Osteocyte (in vitro differentiated cells): ENCODE data around the gene GTF3C1. TPM values are rescaled to one million over a fixed set of nuclear protein-coding genes. Genes with fewer than 3 reads are reported as not detected.

Experiments used
- DNase-seq: peaks from one replicate; pipeline ENCODE4 v3.0.0; 2021; ENCODE audit warnings: mixed read lengths; ENCODE audit not compliant: unreplicated experiment; ENCODE audit errors: extremely low spot score
- H3K27ac Mint-ChIP-seq: one replicate; pipeline ENCODE4 v1.8.0; 2021; ENCODE audit warnings: mild to moderate bottlenecking, mixed read lengths; ENCODE audit not compliant: unreplicated experiment
- H3K27me3 Mint-ChIP-seq: one replicate; pipeline ENCODE4 v1.8.0; 2021; ENCODE audit warnings: mixed read lengths; ENCODE audit not compliant: unreplicated experiment
- H3K36me3 Mint-ChIP-seq: one replicate; pipeline ENCODE4 v1.8.0; 2021; ENCODE audit warnings: mixed read lengths; ENCODE audit not compliant: unreplicated experiment
- H3K4me1 Mint-ChIP-seq: one replicate; pipeline ENCODE4 v1.8.0; 2021; ENCODE audit warnings: mixed read lengths; ENCODE audit not compliant: unreplicated experiment
- H3K4me3 Mint-ChIP-seq: one replicate; pipeline ENCODE4 v1.8.0; 2021; ENCODE audit warnings: mild to moderate bottlenecking, moderate library complexity, mixed read lengths; ENCODE audit not compliant: unreplicated experiment
- H3K9me3 Mint-ChIP-seq: one replicate; pipeline ENCODE4 v1.8.0; 2021; ENCODE audit warnings: mixed read lengths; ENCODE audit not compliant: unreplicated experiment
- CTCF ChIP-seq: fragments of 200-600 bp; sonication (generic); IDR thresholded peaks from 2 replicates; pipeline ENCODE4 v1.5.0; 2021; ENCODE audit warnings: antibody characterized with exemption, mild to moderate bottlenecking, moderate library complexity
- long read RNA-seq: library from polyadenylated mRNA; unstranded; transcript quantifications from one replicate; pipeline ENCODE4 v2.0.0, GENCODE V29; 2021
- total RNA-seq: library from RNA; stranded (reverse); gene quantifications from 2 replicates; pipeline ENCODE4 v1.2.1, GENCODE V29; 2021

The GTF3C1 gene
- total RNA-seq = 90.4 and 92.3 TPM in 2 replicates
- long read RNA-seq, partial matches to known transcripts = 143 of 146 reads
- long read RNA-seq, other reads (novel, unspliced or antisense) = 3 of 146 reads

GRCh38 chr16:27549746-27550581, at the start of gene GTF3C1, which contains the start of gene KATNIP:
Gene GTF3C1, minus strand, starts transcription at chr16:27549913. Its CDS starts 23 bp downstream, at chr16:27549890.
Gene KATNIP, plus strand, starts transcription at chr16:27550144. Its CDS starts 27 bp downstream, at chr16:27550171.
- H3K4me1 Mint-ChIP-seq = peaks cover 33% of the 10 kb centered on the region
- peak; percentile 100 for DNase-seq
- H3K36me3 Mint-ChIP-seq = peaks cover 9% of the 10 kb centered on the region
- peak within 1 kb of the TSS; percentile 99 for H3K27ac Mint-ChIP-seq
- H3K4me3 Mint-ChIP-seq = peak within 1 kb of the TSS; percentile 98
- TF ChIP-seq CTCF = no peak
- H3K9me3 Mint-ChIP-seq = no peaks in the 10 kb centered on the region
- H3K27me3 Mint-ChIP-seq = no peaks in the 10 kb centered on the region

- H3K4me1 Mint-ChIP-seq = no peaks in the 10 kb centered on the region
- peaks cover 3% of the 10 kb centered on the region for H3K36me3 Mint-ChIP-seq
These were observed 49.3 kb upstream of the GTF3C1 start for GRCh38 chr16:27598931-27599565.

GRCh38 chr16:27598220-27598619, 48.5 kb upstream of the GTF3C1 start:
- H3K36me3 Mint-ChIP-seq = peaks cover 3% of the 10 kb centered on the region
- H3K27me3 Mint-ChIP-seq = no peaks in the 10 kb centered on the region
- no peaks in the 10 kb centered on the region for H3K4me1 Mint-ChIP-seq
- DNase-seq = no peak
- no peak for TF ChIP-seq CTCF
- H3K4me3 Mint-ChIP-seq = no peak overlapping the region
- no peak overlapping the region for H3K27ac Mint-ChIP-seq
- no peaks in the 10 kb centered on the region for H3K9me3 Mint-ChIP-seq

More at GRCh38 chr16:27598931-27599565, 49.3 kb upstream of the GTF3C1 start:
- no peak for DNase-seq
- Mint-ChIP-seq H3K27me3 (no peaks in the 10 kb centered on the region), H3K27ac (no peak overlapping the region), H3K9me3 (no peaks in the 10 kb centered on the region), H3K4me3 (no peak overlapping the region)
- TF ChIP-seq CTCF = no peak

GRCh38 chr16:27597361-27597760, 47.6 kb upstream of the GTF3C1 start:
- H3K9me3 Mint-ChIP-seq = no peaks in the 10 kb centered on the region
- H3K4me3 Mint-ChIP-seq = no peak overlapping the region
- H3K4me1 Mint-ChIP-seq = no peaks in the 10 kb centered on the region
- DNase-seq = no peak
- H3K27me3 Mint-ChIP-seq = no peaks in the 10 kb centered on the region
- no peak overlapping the region for H3K27ac Mint-ChIP-seq
- peaks cover 3% of the 10 kb centered on the region for H3K36me3 Mint-ChIP-seq
- no peak for TF ChIP-seq CTCF

- no peaks in the 10 kb centered on the region for H3K27me3 Mint-ChIP-seq
- no peak for DNase-seq
These were observed 46.7 kb upstream of the GTF3C1 start for GRCh38 chr16:27596411-27596810.

More at GRCh38 chr16:27596411-27596810, 46.7 kb upstream of the GTF3C1 start:
- H3K9me3 Mint-ChIP-seq = no peaks in the 10 kb centered on the region
- H3K36me3 Mint-ChIP-seq = peaks cover 3% of the 10 kb centered on the region
- no peak overlapping the region for H3K4me3 Mint-ChIP-seq
- no peak overlapping the region for H3K27ac Mint-ChIP-seq
- no peak for TF ChIP-seq CTCF
- H3K4me1 Mint-ChIP-seq = no peaks in the 10 kb centered on the region
